HepG2 (cell line): Measurements from ENCODE around the gene RHBDF2. TPM values are rescaled to one million over a fixed set of nuclear protein-coding genes. Genes with fewer than 3 reads are reported as not detected.

Experiments
- AGO2 ChIP-seq: fragments of 200-400 bp; formaldehyde crosslinking; optimal IDR thresholded peaks from 2 replicates; pipeline ENCODE3; 2017; ENCODE audit warnings: mild to moderate bottlenecking, low read depth, low read length, moderate library complexity
- DNMT3B ChIP-seq: conservative IDR thresholded peaks from 2 replicates; pipeline ENCODE4 v1.6.1; 2016; ENCODE audit warnings: missing biosample characterization, control low read depth
- ELF3 ChIP-seq: IDR thresholded peaks from 2 replicates; pipeline ENCODE4 v1.6.1; 2016; ENCODE audit warnings: missing genetic modification reagents, missing compliant biosample characterization
- FLYWCH1 ChIP-seq: sonication (generic); formaldehyde crosslinking; IDR thresholded peaks from 2 replicates; pipeline ENCODE4 v1.8.1; 2023; ENCODE audit warnings: mild to moderate bottlenecking, missing genetic modification reagents
- FOXO1 ChIP-seq: sonication (generic); formaldehyde crosslinking; IDR thresholded peaks from 2 replicates; pipeline ENCODE4 v1.4.0; 2020; ENCODE audit warnings: missing genetic modification reagents
- GATAD2A ChIP-seq: IDR thresholded peaks from 2 replicates; pipeline ENCODE4 v1.6.1; 2016
- GPN1 ChIP-seq: sonication (generic); formaldehyde crosslinking; IDR thresholded peaks from 2 replicates; pipeline ENCODE4 v1.5.1; 2020; ENCODE audit warnings: missing genetic modification reagents, borderline replicate concordance
- HMG20B ChIP-seq: conservative IDR thresholded peaks from 2 replicates; pipeline ENCODE4 v1.6.1; 2016; ENCODE audit warnings: missing genetic modification reagents, missing compliant biosample characterization
- KAT2B ChIP-seq: fragments of 150-350 bp; IDR thresholded peaks from 2 replicates; pipeline ENCODE4 v1.6.1; 2014; ENCODE audit warnings: low read depth, low read length, borderline replicate concordance
- MED1 ChIP-seq: sonication (generic); formaldehyde crosslinking; IDR thresholded peaks from 2 replicates; pipeline ENCODE4 v1.4.0; 2020; ENCODE audit warnings: missing genetic modification reagents
- NFATC3 ChIP-seq: sonication (generic); formaldehyde crosslinking; IDR thresholded peaks from 2 replicates; pipeline ENCODE4 v1.5.1; 2020; ENCODE audit warnings: mild to moderate bottlenecking, missing genetic modification reagents
- PHB2 ChIP-seq: fragments of 450-650 bp; IDR thresholded peaks from 2 replicates; pipeline ENCODE4 v1.6.1; 2018; ENCODE audit not compliant: partially characterized antibody
- SIN3A ChIP-seq: IDR thresholded peaks from 2 replicates; pipeline ENCODE4 v1.6.1; 2011; ENCODE audit warnings: low read depth, mild to moderate bottlenecking, control low read depth, low read length, borderline replicate concordance
- TOE1 ChIP-seq: sonication (generic); formaldehyde crosslinking; IDR thresholded peaks from 2 replicates; pipeline ENCODE4 v1.4.0; 2020; ENCODE audit warnings: mild to moderate bottlenecking, missing genetic modification reagents
- TRAFD1 ChIP-seq: sonication (generic); formaldehyde crosslinking; IDR thresholded peaks from 2 replicates; pipeline ENCODE4 v1.5.1; 2020; ENCODE audit warnings: missing genetic modification reagents, mild to moderate bottlenecking, borderline replicate concordance
- ZNF251 ChIP-seq: sonication (generic); formaldehyde crosslinking; IDR thresholded peaks from 2 replicates; pipeline ENCODE4 v1.9.0; 2021; ENCODE audit warnings: mild to moderate bottlenecking, missing genetic modification reagents
- ZNF256 ChIP-seq: sonication (generic); formaldehyde crosslinking; conservative IDR thresholded peaks from 2 replicates; pipeline ENCODE4 v1.4.0; 2020; ENCODE audit warnings: missing genetic modification reagents
- ZNF552 ChIP-seq: sonication (generic); formaldehyde crosslinking; IDR thresholded peaks from 2 replicates; pipeline ENCODE4 v1.9.0; 2022; ENCODE audit warnings: missing genetic modification reagents, mild to moderate bottlenecking, borderline replicate concordance
- ZNF557 ChIP-seq: sonication (generic); formaldehyde crosslinking; IDR thresholded peaks from 2 replicates; pipeline ENCODE4 v1.4.0; 2020; ENCODE audit warnings: missing genetic modification reagents
- ZNF598 ChIP-seq: sonication (generic); formaldehyde crosslinking; IDR thresholded peaks from 2 replicates; pipeline ENCODE4 v1.5.1; 2020; ENCODE audit warnings: mild to moderate bottlenecking, missing genetic modification reagents, borderline replicate concordance
- polyA plus RNA-seq, 8 experiments: library from polyadenylated mRNA; depleted of rRNA in 3 of 8; stranded (reverse) in 7 of 8; unstranded in 1 of 8; fragments of >200 nt; fragmentation: Illumina TruSeq in 4 of 8; extraction: Trizol in 4 of 8; gene quantifications; 2 replicates each; pipeline versions ENCODE4 v1.2.1 to v1.2.3, GENCODE V29; 2011 to 2016; ENCODE audit warnings: low read depth in 4 of 8, missing spikeins in 1 of 8, mixed read lengths in 1 of 8; ENCODE audit not compliant: insufficient read depth in 1 of 8
- total RNA-seq, 5 experiments: library from RNA; depleted of rRNA; stranded (reverse); fragments of >200 nt; fragmentation: Illumina TruSeq; extraction: Trizol; gene quantifications; 2 replicates each; pipeline ENCODE4 v1.2.3, GENCODE V29; 2016; ENCODE audit warnings: low read depth in 1 of 5
- TF ChIP-seq, protein P1 (sequence below): sonication (generic); formaldehyde crosslinking; IDR thresholded peaks from one replicate; pipeline ENCODE4 v1.5.1; 2020; ENCODE audit warnings: mild to moderate bottlenecking, missing genetic modification reagents; ENCODE audit errors: not compliant biosample characterization
- TF ChIP-seq, protein P2 (sequence below): IDR thresholded peaks from 2 replicates; pipeline ENCODE4 v1.6.1; 2016; ENCODE audit warnings: low read depth, control low read depth

RHBDF2 gene
- total and polyA plus RNA-seq, 2 of the 13 experiments (the other 11 are each of a cell fraction or from before 2014, with no cell fraction given) = 7.8 to 24.2 TPM

- TF ChIP-seq, protein P1, sequence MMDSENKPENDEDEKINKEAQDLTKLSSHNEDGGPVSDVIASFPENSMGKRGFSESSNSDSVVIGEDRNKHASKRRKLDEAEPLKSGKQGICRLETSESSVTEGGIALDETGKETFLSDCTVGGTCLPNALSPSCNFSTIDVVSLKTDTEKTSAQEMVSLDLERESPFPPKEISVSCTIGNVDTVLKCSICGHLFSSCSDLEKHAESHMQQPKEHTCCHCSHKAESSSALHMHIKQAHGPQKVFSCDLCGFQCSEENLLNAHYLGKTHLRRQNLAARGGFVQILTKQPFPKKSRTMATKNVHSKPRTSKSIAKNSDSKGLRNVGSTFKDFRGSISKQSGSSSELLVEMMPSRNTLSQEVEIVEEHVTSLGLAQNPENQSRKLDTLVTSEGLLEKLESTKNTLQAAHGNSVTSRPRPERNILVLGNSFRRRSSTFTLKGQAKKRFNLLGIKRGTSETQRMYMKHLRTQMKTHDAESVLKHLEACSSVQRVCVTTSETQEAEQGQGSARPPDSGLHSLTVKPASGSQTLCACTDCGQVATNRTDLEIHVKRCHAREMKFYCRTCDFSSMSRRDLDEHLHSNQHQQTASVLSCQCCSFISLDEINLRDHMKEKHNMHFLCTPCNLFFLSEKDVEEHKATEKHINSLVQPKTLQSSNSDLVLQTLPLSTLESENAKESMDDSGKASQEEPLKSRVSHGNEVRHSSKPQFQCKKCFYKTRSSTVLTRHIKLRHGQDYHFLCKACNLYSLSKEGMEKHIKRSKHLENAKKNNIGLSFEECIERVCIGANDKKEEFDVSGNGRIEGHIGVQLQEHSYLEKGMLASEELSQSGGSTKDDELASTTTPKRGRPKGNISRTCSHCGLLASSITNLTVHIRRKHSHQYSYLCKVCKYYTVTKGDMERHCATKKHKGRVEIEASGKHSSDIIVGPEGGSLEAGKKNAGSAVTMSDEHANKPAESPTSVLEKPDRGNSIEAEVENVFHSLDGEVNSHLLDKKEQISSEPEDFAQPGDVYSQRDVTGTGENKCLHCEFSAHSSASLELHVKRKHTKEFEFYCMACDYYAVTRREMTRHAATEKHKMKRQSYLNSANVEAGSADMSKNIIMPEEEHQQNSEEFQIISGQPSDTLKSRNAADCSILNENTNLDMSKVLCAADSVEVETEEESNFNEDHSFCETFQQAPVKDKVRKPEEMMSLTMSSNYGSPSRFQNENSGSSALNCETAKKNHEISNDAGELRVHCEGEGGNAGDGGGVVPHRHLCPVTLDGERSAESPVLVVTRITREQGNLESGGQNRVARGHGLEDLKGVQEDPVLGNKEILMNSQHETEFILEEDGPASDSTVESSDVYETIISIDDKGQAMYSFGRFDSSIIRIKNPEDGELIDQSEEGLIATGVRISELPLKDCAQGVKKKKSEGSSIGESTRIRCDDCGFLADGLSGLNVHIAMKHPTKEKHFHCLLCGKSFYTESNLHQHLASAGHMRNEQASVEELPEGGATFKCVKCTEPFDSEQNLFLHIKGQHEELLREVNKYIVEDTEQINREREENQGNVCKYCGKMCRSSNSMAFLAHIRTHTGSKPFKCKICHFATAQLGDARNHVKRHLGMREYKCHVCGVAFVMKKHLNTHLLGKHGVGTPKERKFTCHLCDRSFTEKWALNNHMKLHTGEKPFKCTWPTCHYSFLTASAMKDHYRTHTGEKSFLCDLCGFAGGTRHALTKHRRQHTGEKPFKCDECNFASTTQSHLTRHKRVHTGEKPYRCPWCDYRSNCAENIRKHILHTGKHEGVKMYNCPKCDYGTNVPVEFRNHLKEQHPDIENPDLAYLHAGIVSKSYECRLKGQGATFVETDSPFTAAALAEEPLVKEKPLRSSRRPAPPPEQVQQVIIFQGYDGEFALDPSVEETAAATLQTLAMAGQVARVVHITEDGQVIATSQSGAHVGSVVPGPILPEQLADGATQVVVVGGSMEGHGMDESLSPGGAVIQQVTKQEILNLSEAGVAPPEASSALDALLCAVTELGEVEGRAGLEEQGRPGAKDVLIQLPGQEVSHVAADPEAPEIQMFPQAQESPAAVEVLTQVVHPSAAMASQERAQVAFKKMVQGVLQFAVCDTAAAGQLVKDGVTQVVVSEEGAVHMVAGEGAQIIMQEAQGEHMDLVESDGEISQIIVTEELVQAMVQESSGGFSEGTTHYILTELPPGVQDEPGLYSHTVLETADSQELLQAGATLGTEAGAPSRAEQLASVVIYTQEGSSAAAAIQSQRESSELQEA (CRISPR knock-in tag) = peak; percentile 80
- TF ChIP-seq KAT2B = no peak
- no peak for TF ChIP-seq DNMT3B
- TF ChIP-seq FOXO1 (CRISPR knock-in tag) = no peak
- TF ChIP-seq TRAFD1 (CRISPR knock-in tag) = no peak
- TF ChIP-seq ZNF598 (CRISPR knock-in tag) = peak; percentile 61; the same call in 1 of the 2 replicates
- no peak for TF ChIP-seq SIN3A
- TF ChIP-seq, protein P2, sequence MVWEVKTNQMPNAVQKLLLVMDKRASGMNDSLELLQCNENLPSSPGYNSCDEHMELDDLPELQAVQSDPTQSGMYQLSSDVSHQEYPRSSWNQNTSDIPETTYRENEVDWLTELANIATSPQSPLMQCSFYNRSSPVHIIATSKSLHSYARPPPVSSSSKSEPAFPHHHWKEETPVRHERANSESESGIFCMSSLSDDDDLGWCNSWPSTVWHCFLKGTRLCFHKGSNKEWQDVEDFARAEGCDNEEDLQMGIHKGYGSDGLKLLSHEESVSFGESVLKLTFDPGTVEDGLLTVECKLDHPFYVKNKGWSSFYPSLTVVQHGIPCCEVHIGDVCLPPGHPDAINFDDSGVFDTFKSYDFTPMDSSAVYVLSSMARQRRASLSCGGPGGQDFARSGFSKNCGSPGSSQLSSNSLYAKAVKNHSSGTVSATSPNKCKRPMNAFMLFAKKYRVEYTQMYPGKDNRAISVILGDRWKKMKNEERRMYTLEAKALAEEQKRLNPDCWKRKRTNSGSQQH (CRISPR knock-in tag) = no peak
- no peak for TF ChIP-seq FLYWCH1 (CRISPR knock-in tag)
- TF ChIP-seq GPN1 = no peak
- TF ChIP-seq GATAD2A (CRISPR knock-in tag) = no peak
- no peak for TF ChIP-seq NFATC3 (CRISPR knock-in tag)
- TF ChIP-seq AGO2 = no peak
- TF ChIP-seq ZNF557 (CRISPR knock-in tag) = no peak
- TF ChIP-seq HMG20B (CRISPR knock-in tag) = no peak
- TF ChIP-seq MED1 (CRISPR knock-in tag) = no peak; the same call in 1 of the 2 replicates
- no peak for TF ChIP-seq PHB2
- TF ChIP-seq ELF3 (CRISPR knock-in tag) = no peak
- no peak for TF ChIP-seq ZNF251 (CRISPR knock-in tag)
- TF ChIP-seq ZNF256 = no peak
- TF ChIP-seq ZNF552 (CRISPR knock-in tag) = no peak
- TF ChIP-seq TOE1 = no peak
Observed at GRCh38 chr17:76501827-76502307, 644 bp upstream of the RHBDF2 start (continued).
